GM08714 (cell line): Measurements from ENCODE around the gene TEDC2.
"Not testable (repeated sequence)": the region's sequence is repeated elsewhere in the genome, so short reads cannot be mapped to it uniquely, and the experiment has no call there.

Source experiments
- H3K4me3 ChIP-seq: fragments of 200-500 bp; sonication (Bioruptor generic); 2 replicates; pipeline ENCODE4 v1.5.1; 2014; ENCODE audit warnings: mild to moderate bottlenecking, low read length, inconsistent platforms
- ZNF274 ChIP-seq: IDR thresholded peaks from 2 replicates; pipeline ENCODE4 v1.6.1; 2012; ENCODE audit warnings: mild to moderate bottlenecking, low read depth, low read length

Gene TEDC2

GRCh38 chr16:2429771-2430663, 29.9 kb upstream of the TEDC2 start:
- H3K4me3 ChIP-seq, result peak overlapping the region; percentile 88
- TF ChIP-seq ZNF274, result no peak

GRCh38 chr16:2432286-2432685, 27.6 kb upstream of the TEDC2 start:
- H3K4me3 ChIP-seq, result no peak overlapping the region
- TF ChIP-seq ZNF274, result no peak

GRCh38 chr16:2432801-2433505, 27.0 kb upstream of the TEDC2 start:
- TF ChIP-seq ZNF274, result no peak
- H3K4me3 ChIP-seq, result no peak overlapping the region

GRCh38 chr16:2435236-2435635, 24.7 kb upstream of the TEDC2 start:
- not testable (repeated sequence) for H3K4me3 ChIP-seq

DNA sequence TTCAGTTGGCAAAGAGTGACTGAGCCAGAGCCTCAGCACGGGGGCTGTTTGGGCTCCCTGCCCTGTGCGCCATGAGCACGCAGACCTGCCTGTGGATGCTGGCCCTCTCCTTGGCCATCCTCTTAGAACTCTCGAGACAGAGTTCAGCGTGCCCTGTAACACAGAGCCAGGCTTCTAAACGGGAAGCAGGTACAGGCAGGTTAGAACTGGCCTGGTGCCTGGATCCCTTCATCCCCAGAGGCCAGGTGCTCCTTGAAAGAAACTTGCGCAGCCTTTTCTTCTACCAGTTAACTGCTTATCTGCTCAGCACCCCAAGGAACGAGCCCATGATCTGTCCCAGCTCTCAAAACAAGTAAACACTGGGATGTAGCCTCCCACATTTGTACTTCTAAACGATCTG, 23.8 kb upstream of the TEDC2 start:
- TF ChIP-seq ZNF274, result no peak
- no peak overlapping the region for H3K4me3 ChIP-seq

GRCh38 chr16:2437032-2437790, 22.7 kb upstream of the TEDC2 start:
- TF ChIP-seq ZNF274, result no peak
- no peak overlapping the region for H3K4me3 ChIP-seq

DNA sequence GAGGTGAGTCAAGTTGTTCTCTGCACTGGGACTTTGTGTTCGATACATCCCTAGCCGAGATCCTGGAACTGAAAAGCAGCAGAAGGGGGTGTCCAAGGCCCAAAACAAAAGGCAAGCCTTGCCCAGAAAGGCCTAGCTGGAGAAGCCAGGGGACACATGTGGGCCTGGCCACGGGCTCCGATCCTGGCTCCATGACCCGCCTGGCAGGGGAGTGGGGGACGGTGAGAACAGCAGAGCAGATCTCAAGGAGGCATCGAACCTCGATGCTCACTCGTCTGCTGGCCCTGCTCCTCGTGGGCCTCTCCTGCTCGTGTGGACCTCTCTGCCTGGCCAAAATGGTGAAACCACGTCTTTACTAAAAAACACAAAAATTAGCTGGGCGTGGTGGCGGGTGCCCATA, 21.8 kb upstream of the TEDC2 start:
- H3K4me3 ChIP-seq, result no peak overlapping the region
- no peak for TF ChIP-seq ZNF274

DNA sequence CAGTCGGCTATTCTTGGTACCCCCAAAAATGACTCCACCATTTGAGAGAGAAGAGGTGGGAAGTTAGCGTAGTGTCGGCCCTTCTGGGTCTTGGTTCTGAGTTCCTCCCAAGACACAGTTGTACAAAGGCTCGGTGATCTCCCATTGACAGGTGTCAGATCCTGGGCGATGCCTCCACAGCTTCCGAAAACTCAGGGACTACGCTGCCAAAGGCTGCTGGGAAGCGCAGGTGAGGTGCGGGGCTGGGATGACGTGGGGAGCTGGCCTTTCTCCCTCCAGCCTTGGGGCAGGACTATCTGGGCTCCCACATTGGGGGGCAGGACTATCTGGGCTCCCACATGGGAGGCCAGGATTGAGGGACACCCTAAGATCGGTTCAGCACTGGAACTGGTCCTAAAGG, 20.3 kb upstream of the TEDC2 start:
- H3K4me3 ChIP-seq, result no peak overlapping the region
- no peak for TF ChIP-seq ZNF274

DNA sequence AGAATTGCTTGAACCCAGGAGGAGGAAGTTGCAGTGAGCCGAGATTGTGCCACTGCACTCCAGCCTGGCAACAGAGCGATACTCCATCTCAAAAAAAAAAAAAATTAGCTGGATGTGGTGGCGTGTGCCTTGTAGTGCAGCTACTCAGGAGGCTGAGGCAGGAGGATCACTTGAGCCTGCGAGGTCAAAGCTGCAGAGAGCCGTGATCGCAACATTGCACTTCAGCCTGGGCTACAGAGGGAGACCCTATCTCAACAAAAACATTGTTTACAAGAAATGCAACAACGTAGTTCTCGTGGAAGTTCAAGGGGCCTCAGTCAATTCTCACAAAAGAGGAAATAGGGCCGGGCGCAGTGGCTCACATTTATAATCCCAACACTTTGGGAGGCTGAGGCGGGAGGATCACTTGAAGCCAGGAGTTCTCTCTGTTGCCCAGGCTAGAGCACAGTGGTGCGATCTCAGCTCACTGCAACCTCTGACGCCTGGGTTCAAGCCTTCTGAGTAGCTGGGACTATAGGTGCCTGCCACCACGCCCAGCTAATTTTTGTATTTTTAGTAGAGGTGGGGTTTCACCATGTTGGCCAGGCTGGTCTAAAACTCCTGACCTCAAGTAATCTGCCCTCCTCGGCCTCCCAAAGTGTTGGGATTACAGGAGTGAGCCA, 18.6 kb upstream of the TEDC2 start:
- H3K4me3 ChIP-seq, result not testable (repeated sequence)

DNA sequence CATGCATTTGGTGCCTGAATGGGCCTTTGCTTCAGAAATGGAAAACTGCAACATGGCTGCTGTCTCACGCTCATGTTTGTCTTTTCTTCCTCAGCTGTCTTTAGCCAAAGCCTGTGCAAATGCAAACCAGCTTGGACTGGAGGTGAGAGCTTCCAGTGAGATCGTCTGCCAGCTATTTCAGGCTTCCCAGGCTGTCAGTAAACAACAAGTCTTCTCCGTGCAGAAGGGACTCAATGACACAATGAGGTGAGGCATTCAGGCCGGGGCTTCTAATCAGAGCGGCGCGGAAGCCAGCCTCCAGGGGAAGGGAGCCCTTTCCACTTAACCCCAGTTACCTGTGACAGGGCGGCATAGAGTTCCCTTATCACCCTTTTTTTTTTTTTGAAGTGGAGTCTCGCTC, 16.4 kb upstream of the TEDC2 start:
- no peak overlapping the region for H3K4me3 ChIP-seq
- no peak for TF ChIP-seq ZNF274

DNA sequence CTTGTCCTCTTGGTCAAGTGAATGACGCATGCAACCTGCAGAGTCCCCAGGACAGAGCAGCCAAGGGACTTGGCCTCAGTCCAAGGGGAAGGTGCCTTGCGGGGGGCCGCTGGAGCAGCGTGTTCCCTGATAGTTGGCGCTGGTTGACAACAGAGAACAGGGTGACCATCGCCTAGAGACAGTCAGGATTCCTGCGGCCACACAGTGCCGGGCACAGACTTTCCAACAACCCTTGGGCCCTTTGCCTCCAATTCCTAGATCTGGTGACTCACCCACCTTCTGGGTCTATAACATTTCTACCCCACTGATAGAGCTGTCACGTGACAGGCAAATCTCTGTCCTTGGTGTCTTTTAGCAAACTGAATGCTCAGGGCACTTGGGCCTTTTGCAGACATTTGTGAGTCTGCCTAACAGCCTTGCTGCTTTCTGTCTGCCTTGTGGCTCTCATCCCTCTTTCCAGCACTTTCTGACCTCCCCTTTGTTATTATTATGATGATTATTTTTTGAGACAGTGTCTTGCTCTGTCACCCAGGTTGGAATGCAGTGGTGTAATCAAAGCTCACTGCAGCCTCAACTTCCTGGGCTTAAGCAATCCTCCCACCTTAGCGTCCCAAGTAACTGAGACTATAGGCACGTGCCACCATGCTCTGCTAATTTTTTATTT, 11.9 kb upstream of the TEDC2 start:
- H3K4me3 ChIP-seq, result no peak overlapping the region
- no peak for TF ChIP-seq ZNF274

- no peak overlapping the region for H3K4me3 ChIP-seq
- TF ChIP-seq ZNF274, result no peak
Observed at GRCh38 chr16:2449118-2449517, 10.8 kb upstream of the TEDC2 start.

GRCh38 chr16:2450535-2450934, 9.4 kb upstream of the TEDC2 start:
- TF ChIP-seq ZNF274, result no peak

GRCh38 chr16:2450975-2451381, 8.9 kb upstream of the TEDC2 start:
- no peak for TF ChIP-seq ZNF274
- no peak overlapping the region for H3K4me3 ChIP-seq

More at GRCh38 chr16:2450535-2450934, 9.4 kb upstream of the TEDC2 start:
- H3K4me3 ChIP-seq, result no peak overlapping the region
